ENCODE results near the gene EVL.
"Not testable (repeated sequence)": the region's sequence is repeated elsewhere in the genome, so short reads cannot be mapped to it uniquely, and the experiment has no call there.

The EVL gene

GRCh38 chr14:100176811-100177327 lies 111.6 kb downstream of the EVL start:
- DNase-seq: no peak

- DNase-seq: no peak
Measured at GRCh38 chr14:100178691-100179090, 113.5 kb downstream of the EVL start.

- DNase-seq: not testable (repeated sequence)
Measured at GRCh38 chr14:100180671-100181070, 115.4 kb downstream of the EVL start.

GRCh38 chr14:100181876-100182551 lies 116.8 kb downstream of the EVL start:
- not testable (repeated sequence) for DNase-seq

- DNase-seq: no peak
Measured at GRCh38 chr14:100187247-100187833, 122.1 kb downstream of the EVL start.

- DNase-seq: no peak
Measured at GRCh38 chr14:100188392-100189030, 123.3 kb downstream of the EVL start.

GRCh38 chr14:100190126-100190525 lies 124.9 kb downstream of the EVL start:
- DNase-seq: no peak

- no peak for DNase-seq
Measured at GRCh38 chr14:100191584-100192249, 126.5 kb downstream of the EVL start.

GRCh38 chr14:100192250-100192671 lies 127.0 kb downstream of the EVL start:
- DNase-seq: no peak

- DNase-seq: peak; percentile 99
Measured at GRCh38 chr14:100192672-100193416, 127.6 kb downstream of the EVL start.
